ENCODE measurements around the gene MEF2A. TPM values are rescaled to one million over a fixed set of nuclear protein-coding genes. Genes with fewer than 3 reads are reported as not detected.

Gene MEF2A
- total and polyA plus RNA-seq, 8 donors: 9.2 to 24.4 (median 15.9) TPM

DNA sequence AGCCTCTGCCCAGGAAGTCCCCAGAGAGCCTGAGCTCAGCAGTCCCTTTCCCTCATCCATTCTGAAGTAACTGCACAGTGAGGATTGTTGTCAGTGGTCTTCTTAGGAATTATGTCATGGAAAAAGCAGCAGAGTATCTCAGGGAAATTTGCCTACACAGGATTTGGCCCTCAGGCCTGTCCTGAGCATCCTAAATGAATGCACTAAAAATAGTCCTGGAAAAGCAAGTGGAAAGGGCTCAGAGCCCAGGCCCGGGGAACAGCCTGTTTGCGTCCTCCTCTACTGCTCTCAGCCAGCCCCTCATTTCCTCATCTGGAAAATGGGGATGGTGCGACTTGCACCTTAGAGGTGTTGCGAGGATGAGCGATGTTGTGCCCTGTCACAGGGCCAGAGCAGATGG lies 145.8 kb downstream of the MEF2A start:
- Histone ChIP-seq H3K4me1 (peaks cover 5 to 14% (median 9%) of the 10 kb centered on the region in 3 donors), H3K27ac (no peak overlapping the region), H3K9me3 (no peaks in the 10 kb centered on the region), H3K27me3 (no peaks in the 10 kb centered on the region), H3K4me3 (no peak overlapping the region), H3K36me3 (peaks cover 0 to 15% (median 0%) of the 10 kb centered on the region in 3 donors)
- no peak for DNase-seq
- TF ChIP-seq, protein P1, sequence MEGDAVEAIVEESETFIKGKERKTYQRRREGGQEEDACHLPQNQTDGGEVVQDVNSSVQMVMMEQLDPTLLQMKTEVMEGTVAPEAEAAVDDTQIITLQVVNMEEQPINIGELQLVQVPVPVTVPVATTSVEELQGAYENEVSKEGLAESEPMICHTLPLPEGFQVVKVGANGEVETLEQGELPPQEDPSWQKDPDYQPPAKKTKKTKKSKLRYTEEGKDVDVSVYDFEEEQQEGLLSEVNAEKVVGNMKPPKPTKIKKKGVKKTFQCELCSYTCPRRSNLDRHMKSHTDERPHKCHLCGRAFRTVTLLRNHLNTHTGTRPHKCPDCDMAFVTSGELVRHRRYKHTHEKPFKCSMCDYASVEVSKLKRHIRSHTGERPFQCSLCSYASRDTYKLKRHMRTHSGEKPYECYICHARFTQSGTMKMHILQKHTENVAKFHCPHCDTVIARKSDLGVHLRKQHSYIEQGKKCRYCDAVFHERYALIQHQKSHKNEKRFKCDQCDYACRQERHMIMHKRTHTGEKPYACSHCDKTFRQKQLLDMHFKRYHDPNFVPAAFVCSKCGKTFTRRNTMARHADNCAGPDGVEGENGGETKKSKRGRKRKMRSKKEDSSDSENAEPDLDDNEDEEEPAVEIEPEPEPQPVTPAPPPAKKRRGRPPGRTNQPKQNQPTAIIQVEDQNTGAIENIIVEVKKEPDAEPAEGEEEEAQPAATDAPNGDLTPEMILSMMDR (IDR thresholded peaks at IDR 0.05): no peak
- no peak for ATAC-seq
- no peak for FAIRE-seq
- intact Hi-C loops (cut with DNase I): no loop called here
- WGBS, 2 donors: 88 to 89% methylated on average over 5 of the region's 5 CpGs

DNA sequence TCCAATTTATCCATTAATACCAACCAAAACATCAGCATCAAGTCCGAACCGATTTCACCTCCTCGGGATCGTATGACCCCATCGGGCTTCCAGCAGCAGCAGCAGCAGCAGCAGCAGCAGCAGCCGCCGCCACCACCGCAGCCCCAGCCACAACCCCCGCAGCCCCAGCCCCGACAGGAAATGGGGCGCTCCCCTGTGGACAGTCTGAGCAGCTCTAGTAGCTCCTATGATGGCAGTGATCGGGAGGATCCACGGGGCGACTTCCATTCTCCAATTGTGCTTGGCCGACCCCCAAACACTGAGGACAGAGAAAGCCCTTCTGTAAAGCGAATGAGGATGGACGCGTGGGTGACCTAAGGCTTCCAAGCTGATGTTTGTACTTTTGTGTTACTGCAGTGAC lies 146.6 kb downstream of the MEF2A start:
- no peak for FAIRE-seq
- no peak for DNase-seq
- no peak for ATAC-seq
- intact Hi-C loops (cut with DNase I): no loop called here
- TF ChIP-seq, protein P1 (IDR thresholded peaks at IDR 0.05): no peak
- H3K4me1 ChIP-seq: peaks cover 5 to 11% (median 9%) of the 10 kb centered on the region in 3 donors
- no peak overlapping the region for H3K27ac ChIP-seq
- no peaks in the 10 kb centered on the region for H3K9me3 ChIP-seq
- H3K36me3 ChIP-seq: peaks cover 0 to 15% (median 0%) of the 10 kb centered on the region in 3 donors
- no peaks in the 10 kb centered on the region for H3K27me3 ChIP-seq
- no peak overlapping the region for H3K4me3 ChIP-seq
- 82 to 87% methylated on average over 18 of the region's 18 CpGs for WGBS, 2 donors

DNA sequence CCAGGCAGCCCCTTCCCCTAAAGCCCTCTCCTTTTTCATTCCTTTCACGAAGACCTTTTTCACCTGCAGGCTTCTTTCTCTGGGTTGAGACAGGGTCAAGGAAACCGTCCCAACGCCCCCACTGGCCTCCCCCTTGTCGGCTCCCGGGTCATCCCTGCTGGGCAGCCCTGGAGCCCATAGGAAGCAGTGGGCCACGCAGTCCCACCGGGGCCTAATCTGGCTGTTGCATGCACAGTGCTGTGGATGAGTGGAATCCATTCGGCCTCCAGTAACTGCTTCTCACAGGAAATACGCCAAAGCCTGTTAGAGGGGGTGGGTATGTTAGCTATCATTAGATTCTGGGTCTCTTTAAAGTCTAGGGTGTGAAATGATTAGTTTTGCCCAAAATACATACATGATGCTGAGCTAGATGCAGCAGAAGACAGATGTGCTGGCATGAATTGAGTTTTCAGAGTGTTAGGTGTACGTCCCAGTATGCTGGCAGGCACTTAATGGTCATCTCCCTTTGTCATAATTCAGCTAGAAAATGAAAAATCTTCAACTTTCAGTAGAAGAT lies 150.8 kb downstream of the MEF2A start:
- Histone ChIP-seq H3K9me3 (no peaks in the 10 kb centered on the region), H3K4me1 (no peaks in the 10 kb centered on the region), H3K27ac (no peak overlapping the region), H3K36me3 (peaks cover 0 to 15% (median 0%) of the 10 kb centered on the region in 3 donors), H3K4me3 (no peak overlapping the region), H3K27me3 (no peaks in the 10 kb centered on the region)
- intact Hi-C loops (cut with DNase I): no loop called here
- TF ChIP-seq, protein P1 (IDR thresholded peaks at IDR 0.05): no peak
- WGBS, 2 donors: 88 to 91% methylated on average over 10 of the region's 10 CpGs
- DNase-seq (no peak), FAIRE-seq (no peak), ATAC-seq (no peak)

DNA sequence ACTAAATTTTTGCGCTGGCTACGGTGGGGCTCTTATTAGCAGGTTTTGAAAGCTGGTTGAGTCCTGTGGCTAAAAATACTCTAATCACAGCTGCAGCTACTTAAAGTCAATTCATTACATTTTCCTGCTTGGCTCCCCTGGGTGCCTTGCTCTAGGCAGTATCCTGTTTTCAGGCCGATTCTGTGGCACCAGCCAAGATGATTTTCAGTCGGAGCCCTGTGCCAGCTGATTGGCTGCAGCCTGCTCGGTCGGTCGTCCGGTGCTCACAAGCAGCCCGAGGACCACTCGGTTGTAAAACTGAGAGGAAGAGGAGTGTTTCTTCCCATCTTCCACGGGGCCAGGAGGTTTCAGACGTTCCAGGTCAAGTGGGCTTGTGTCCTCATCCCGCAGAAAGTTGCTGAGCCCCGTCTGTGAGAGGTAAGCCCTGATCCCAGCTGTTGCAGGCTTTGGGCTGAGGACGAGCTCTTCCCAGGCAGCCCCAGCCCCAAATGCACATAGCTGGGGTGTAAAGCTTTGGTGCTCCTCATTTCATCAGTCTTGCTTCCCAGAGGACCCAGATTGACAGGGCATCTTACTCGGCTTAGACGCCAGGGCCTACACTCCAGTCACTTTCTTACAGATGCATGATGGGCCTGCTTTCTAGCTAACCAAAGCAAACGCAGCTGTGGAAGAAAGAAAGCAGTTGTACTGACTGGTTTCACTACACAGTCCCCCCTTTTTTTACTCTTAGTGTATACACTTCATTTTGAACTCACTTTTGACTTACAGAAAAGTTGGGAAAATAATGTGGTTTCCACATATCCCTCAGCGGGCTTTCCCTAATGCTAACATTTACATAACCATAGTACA lies 151.6 kb downstream of the MEF2A start:
- no peak for ATAC-seq
- WGBS, 2 donors: 77 to 79% methylated on average over 19 of the region's 19 CpGs
- peaks cover 0 to 15% (median 0%) of the 10 kb centered on the region in 3 donors for H3K36me3 ChIP-seq
- FAIRE-seq: no peak
- H3K27ac ChIP-seq: no peak overlapping the region
- TF ChIP-seq, protein P1 (IDR thresholded peaks at IDR 0.05): no peak
- no peak for DNase-seq
- H3K9me3 ChIP-seq: no peaks in the 10 kb centered on the region
- no peak overlapping the region for H3K4me3 ChIP-seq
- intact Hi-C loops (cut with DNase I): no loop called here
- H3K27me3 ChIP-seq: no peaks in the 10 kb centered on the region
- peaks cover 0 to 3% (median 0%) of the 10 kb centered on the region in 3 donors for H3K4me1 ChIP-seq

DNA sequence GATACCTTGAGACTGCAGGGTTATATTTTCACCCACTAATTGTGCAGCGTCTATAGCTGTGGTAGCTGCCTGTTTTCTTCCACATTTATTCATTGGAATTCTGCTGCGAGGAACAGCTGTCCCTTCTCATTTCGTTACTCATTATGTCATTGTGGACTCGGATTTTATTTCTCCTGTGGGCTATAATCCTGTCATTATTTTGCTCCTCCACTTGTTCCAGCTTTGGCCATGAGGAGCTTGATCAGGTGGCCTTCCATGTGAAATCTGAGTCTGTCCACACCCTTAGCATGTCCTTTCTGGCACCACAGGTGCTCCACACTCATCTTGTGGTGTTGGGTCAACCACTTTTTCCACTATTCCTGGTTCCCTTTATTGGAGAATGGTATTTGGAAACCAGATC lies 152.6 kb downstream of the MEF2A start:
- H3K27ac ChIP-seq: no peak overlapping the region
- H3K36me3 ChIP-seq: peaks cover 0 to 8% (median 0%) of the 10 kb centered on the region in 3 donors
- DNase-seq (no peak), ATAC-seq (no peak), FAIRE-seq (no peak)
- intact Hi-C loops (cut with DNase I): no loop called here
- WGBS, 2 donors: 79 to 88% methylated on average over 4 of the region's 4 CpGs
- H3K27me3 ChIP-seq: no peaks in the 10 kb centered on the region
- peaks cover 0 to 3% (median 0%) of the 10 kb centered on the region in 3 donors for H3K4me1 ChIP-seq
- H3K4me3 ChIP-seq: no peak overlapping the region
- TF ChIP-seq, protein P1 (IDR thresholded peaks at IDR 0.05): no peak
- H3K9me3 ChIP-seq: no peaks in the 10 kb centered on the region
